Subcutaneous adipose tissue (tissue), 4 donors: ENCODE measurements around the gene FTCD. TPM values are rescaled to one million over a fixed set of nuclear protein-coding genes. Genes with fewer than 3 reads are reported as not detected.

Experiments
- CTCF ChIP-seq: fragments of 450-650 bp; IDR thresholded peaks from one replicate; pipeline ENCODE4 v1.5.1; 2016; ENCODE audit warnings: low read depth, mild to moderate bottlenecking, control low read depth, antibody characterized with exemption, moderate library complexity
- total RNA-seq, 4 donors: library from RNA; depleted of rRNA; stranded (reverse); fragments of >200 nt; gene quantifications; one replicate each; pipeline ENCODE4 v1.1.0, GENCODE V29; 2016

The FTCD gene
- total RNA-seq, 4 donors from 2014 or later: not detected

- no peak for TF ChIP-seq CTCF
These were observed 56.9 kb downstream of the FTCD start for GRCh38 chr21:46098303-46099141.

- TF ChIP-seq CTCF: no peak
These were observed 57.8 kb downstream of the FTCD start, which contains the start of gene COL6A2 for GRCh38 chr21:46097336-46098293. Gene COL6A2, plus strand, starts transcription at chr21:46098112.

GRCh38 chr21:46096596-46097335 is 58.6 kb downstream of the FTCD start:
- TF ChIP-seq CTCF: no peak

GRCh38 chr21:46095814-46096595 is 59.4 kb downstream of the FTCD start:
- TF ChIP-seq CTCF: no peak

GRCh38 chr21:46095083-46095719 is 60.2 kb downstream of the FTCD start:
- TF ChIP-seq CTCF: no peak

GRCh38 chr21:46094401-46095082 is 60.8 kb downstream of the FTCD start:
- no peak for TF ChIP-seq CTCF
